Measurements from ENCODE around the gene KISS1. TPM values are rescaled to one million over a fixed set of nuclear protein-coding genes. Genes with fewer than 3 reads are reported as not detected.

Gene KISS1
- total RNA-seq, 1 donor from 2014 or later = 2.7 TPM

- Histone ChIP-seq H3K79me2 (ENCODE audit: insufficient read depth, low read length) (no peaks in the 10 kb centered on the region), H3K9me3 (ENCODE audit: insufficient read depth, low read depth, low read length) (no peaks in the 10 kb centered on the region), H3K4me1 (ENCODE audit: insufficient read depth, low read length) (no peaks in the 10 kb centered on the region), H3K27ac (ENCODE audit: low read depth, low read length) (no peak overlapping the region), H2AFZ (ENCODE audit: low read depth, low read length) (no peak overlapping the region), H3K4me3 (ENCODE audit: insufficient read depth, low read depth, low read length) (no peak overlapping the region), H3K9ac (ENCODE audit: low read length) (no peak overlapping the region), H3K27me3 (ENCODE audit: insufficient read depth, low read length) (no peaks in the 10 kb centered on the region), H4K20me1 (ENCODE audit: insufficient read depth, low read length) (no peaks in the 10 kb centered on the region), H3K4me2 (ENCODE audit: low read length) (no peak overlapping the region), H3K36me3 (ENCODE audit: insufficient read depth, low read length) (no peaks in the 10 kb centered on the region)
- H3K9me3 Mint-ChIP-seq (ENCODE audit: unreplicated experiment) = peaks cover 15% of the 10 kb centered on the region
- H3K27me3 Mint-ChIP-seq (ENCODE audit: low read depth, unreplicated experiment) = peaks cover 19% of the 10 kb centered on the region
- no peak overlapping the region for H3K4me3 Mint-ChIP-seq (ENCODE audit: unreplicated experiment)
- no peak for DNase-seq (ENCODE audit: low read depth)
- H3K27ac Mint-ChIP-seq (ENCODE audit: unreplicated experiment) = no peak overlapping the region
- no peak for TF ChIP-seq CTCF (IDR thresholded peaks at IDR 0.05; ENCODE audit: insufficient read depth, low read depth, low read length)
- TF ChIP-seq EZH2 (IDR thresholded peaks at IDR 0.05; ENCODE audit: insufficient read depth, low read length) = no peak
- no peak for FAIRE-seq
- H3K36me3 Mint-ChIP-seq (ENCODE audit: low read depth, unreplicated experiment) = peaks cover 4% of the 10 kb centered on the region
- H3K4me1 Mint-ChIP-seq (ENCODE audit: low read depth, unreplicated experiment) = no peaks in the 10 kb centered on the region
These were observed 36.2 kb upstream of the KISS1 start for GRCh38 chr1:204232526-204232925.

- Histone ChIP-seq H3K4me1 (ENCODE audit: insufficient read depth, low read length) (peaks cover 3% of the 10 kb centered on the region), H3K4me2 (ENCODE audit: low read length) (no peak overlapping the region), H3K27ac (ENCODE audit: low read depth, low read length) (no peak overlapping the region), H3K79me2 (ENCODE audit: insufficient read depth, low read length) (no peaks in the 10 kb centered on the region), H3K36me3 (ENCODE audit: insufficient read depth, low read length) (no peaks in the 10 kb centered on the region), H3K9ac (ENCODE audit: low read length) (no peak overlapping the region), H4K20me1 (ENCODE audit: insufficient read depth, low read length) (no peaks in the 10 kb centered on the region), H3K4me3 (ENCODE audit: insufficient read depth, low read depth, low read length) (no peak overlapping the region), H3K27me3 (ENCODE audit: insufficient read depth, low read length) (no peaks in the 10 kb centered on the region), H2AFZ (ENCODE audit: low read depth, low read length) (no peak overlapping the region), H3K9me3 (ENCODE audit: insufficient read depth, low read depth, low read length) (no peaks in the 10 kb centered on the region)
- FAIRE-seq (no peak), DNase-seq (ENCODE audit: low read depth) (no peak)
- Mint-ChIP-seq H3K27me3 (ENCODE audit: low read depth, unreplicated experiment) (peaks cover 13% of the 10 kb centered on the region), H3K27ac (ENCODE audit: unreplicated experiment) (no peak overlapping the region), H3K9me3 (ENCODE audit: unreplicated experiment) (peaks cover 5% of the 10 kb centered on the region), H3K4me1 (ENCODE audit: low read depth, unreplicated experiment) (no peaks in the 10 kb centered on the region), H3K36me3 (ENCODE audit: low read depth, unreplicated experiment) (no peaks in the 10 kb centered on the region), H3K4me3 (ENCODE audit: unreplicated experiment) (no peak overlapping the region)
- TF ChIP-seq CTCF (IDR thresholded peaks at IDR 0.05; ENCODE audit: insufficient read depth, low read depth, low read length) = no peak
These were observed 33.9 kb upstream of the KISS1 start for GRCh38 chr1:204230211-204230610.

GRCh38 chr1:204228896-204229295 is 32.6 kb upstream of the KISS1 start:
- Histone ChIP-seq H4K20me1 (ENCODE audit: insufficient read depth, low read length) (no peaks in the 10 kb centered on the region), H3K4me1 (ENCODE audit: insufficient read depth, low read length) (peaks cover 8% of the 10 kb centered on the region), H3K9me3 (ENCODE audit: insufficient read depth, low read depth, low read length) (no peaks in the 10 kb centered on the region), H3K27ac (ENCODE audit: low read depth, low read length) (no peak overlapping the region), H3K27me3 (ENCODE audit: insufficient read depth, low read length) (no peaks in the 10 kb centered on the region), H2AFZ (ENCODE audit: low read depth, low read length) (no peak overlapping the region), H3K4me3 (ENCODE audit: insufficient read depth, low read depth, low read length) (no peak overlapping the region), H3K9ac (ENCODE audit: low read length) (no peak overlapping the region), H3K36me3 (ENCODE audit: insufficient read depth, low read length) (no peaks in the 10 kb centered on the region), H3K79me2 (ENCODE audit: insufficient read depth, low read length) (no peaks in the 10 kb centered on the region), H3K4me2 (ENCODE audit: low read length) (no peak overlapping the region)
- DNase-seq (ENCODE audit: low read depth) (no peak), FAIRE-seq (no peak)
- Mint-ChIP-seq H3K4me3 (ENCODE audit: unreplicated experiment) (no peak overlapping the region), H3K27me3 (ENCODE audit: low read depth, unreplicated experiment) (peaks cover 13% of the 10 kb centered on the region), H3K9me3 (ENCODE audit: unreplicated experiment) (peaks cover 2% of the 10 kb centered on the region), H3K27ac (ENCODE audit: unreplicated experiment) (no peak overlapping the region), H3K36me3 (ENCODE audit: low read depth, unreplicated experiment) (no peaks in the 10 kb centered on the region), H3K4me1 (ENCODE audit: low read depth, unreplicated experiment) (no peaks in the 10 kb centered on the region)
- TF ChIP-seq EZH2 (IDR thresholded peaks at IDR 0.05; ENCODE audit: insufficient read depth, low read length) (no peak), CTCF (IDR thresholded peaks at IDR 0.05; ENCODE audit: insufficient read depth, low read depth, low read length) (no peak)

All from astrocyte (in vitro differentiated cells and primary cell).